Measurements from ENCODE around the gene HCN2. TPM values are rescaled to one million over a fixed set of nuclear protein-coding genes. Genes with fewer than 3 reads are reported as not detected.

HCN2 gene
- total and polyA plus RNA-seq, 9 of the 15 experiments (the other 6 are each of a cell fraction or from before 2014, with no cell fraction given): 0.29 to 4.2 (median 0.82) TPM; not detected in 2

DNA sequence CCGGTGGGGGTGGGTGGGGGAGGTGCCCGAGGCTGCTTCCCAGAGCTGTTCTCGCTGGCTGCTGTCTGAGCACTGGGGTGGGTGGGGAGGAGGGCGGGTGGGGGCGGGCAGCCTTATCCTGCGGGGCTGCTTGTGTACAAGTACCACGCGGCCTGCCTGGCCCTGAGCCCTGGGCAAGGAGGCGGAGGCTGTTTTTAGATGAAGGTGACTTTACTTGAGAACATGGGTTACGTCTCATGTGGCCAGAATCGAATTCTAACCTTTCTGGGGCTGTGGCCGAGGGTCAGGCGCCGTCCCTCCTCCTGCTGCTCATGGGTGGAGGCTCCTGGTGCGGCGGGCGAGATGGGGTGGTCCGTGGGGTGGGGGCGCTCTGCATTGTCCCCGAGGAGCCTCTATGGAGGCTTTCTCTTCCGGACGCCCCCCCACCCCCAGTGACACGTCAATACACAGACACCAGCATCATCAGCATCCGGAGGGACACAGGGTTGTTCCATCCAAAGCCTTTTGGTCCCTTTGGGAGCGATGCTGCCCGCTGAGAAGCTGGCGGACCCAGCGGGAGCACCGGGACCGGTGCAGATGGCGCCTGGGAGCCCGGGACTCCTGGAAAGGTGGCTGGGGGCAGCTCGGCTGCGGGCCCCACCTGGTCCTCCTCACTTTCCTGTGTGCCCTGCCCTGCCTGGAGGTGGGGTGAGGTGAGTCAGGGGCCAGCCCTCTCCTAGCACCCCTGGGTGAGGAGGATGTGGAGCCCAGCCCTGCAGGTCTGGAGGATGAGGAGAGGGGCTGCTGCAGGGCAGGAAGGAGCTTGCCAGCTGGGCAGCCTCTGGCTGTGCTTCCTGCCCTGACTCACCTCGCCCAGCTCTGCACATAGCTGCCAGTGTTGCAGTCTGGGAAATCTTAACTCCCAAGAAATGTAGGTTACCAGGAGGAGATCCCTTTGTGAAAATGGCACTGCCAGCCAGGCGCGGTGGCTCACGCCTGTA is 13.9 kb upstream of the HCN2 start:
- FAIRE-seq: no peak
- TF ChIP-seq, protein P1, sequence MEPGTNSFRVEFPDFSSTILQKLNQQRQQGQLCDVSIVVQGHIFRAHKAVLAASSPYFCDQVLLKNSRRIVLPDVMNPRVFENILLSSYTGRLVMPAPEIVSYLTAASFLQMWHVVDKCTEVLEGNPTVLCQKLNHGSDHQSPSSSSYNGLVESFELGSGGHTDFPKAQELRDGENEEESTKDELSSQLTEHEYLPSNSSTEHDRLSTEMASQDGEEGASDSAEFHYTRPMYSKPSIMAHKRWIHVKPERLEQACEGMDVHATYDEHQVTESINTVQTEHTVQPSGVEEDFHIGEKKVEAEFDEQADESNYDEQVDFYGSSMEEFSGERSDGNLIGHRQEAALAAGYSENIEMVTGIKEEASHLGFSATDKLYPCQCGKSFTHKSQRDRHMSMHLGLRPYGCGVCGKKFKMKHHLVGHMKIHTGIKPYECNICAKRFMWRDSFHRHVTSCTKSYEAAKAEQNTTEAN (CRISPR knock-in tag; IDR thresholded peaks at IDR 0.05): no peak
- TF ChIP-seq ZNF740 (CRISPR knock-in tag; IDR thresholded peaks at IDR 0.05): peak; percentile 49; the same call in 1 of the 2 replicates
- TF ChIP-seq ZNF740 (tag; IDR thresholded peaks at IDR 0.05): no peak
- TF ChIP-seq POLR2G (IDR thresholded peaks at IDR 0.05; ENCODE audit: low read depth, low read length): 0 out of 2 replicates have a peak, but pooled peaks have one; percentile 21
- TF ChIP-seq SIX5 (IDR thresholded peaks at IDR 0.05; ENCODE audit: borderline replicate concordance in 1 of 2, insufficient read depth in 1 of 2, low read depth in 1 of 2, low read length in 2 of 2): no peak
- TF ChIP-seq MYC (IDR thresholded peaks at IDR 0.05; ENCODE audit: low read depth, low read length): no peak
- 0 out of 2 replicates have a peak, but pooled peaks have one; percentile 26 for TF ChIP-seq MYC (CRISPR knock-in tag; IDR thresholded peaks at IDR 0.05; ENCODE audit: borderline replicate concordance, low read depth)
- TF ChIP-seq VEZF1 (CRISPR knock-in tag; IDR thresholded peaks at IDR 0.05): peak; percentile 52
- TF ChIP-seq MNT (conservative IDR thresholded peaks at IDR 0.05): peak; percentile 32 to 46
- TF ChIP-seq ZZZ3 (IDR thresholded peaks at IDR 0.05): no peak
- 0 out of 2 replicates have a peak, but pooled peaks have one; percentile 22 for TF ChIP-seq FOXJ2 (tag; IDR thresholded peaks at IDR 0.05)

More for the DNA sequence above, 13.9 kb upstream of the HCN2 start:
- H3K27ac ChIP-seq (ENCODE audit: extremely low read depth, low read depth, low read length): peak overlapping the region; percentile 73; the same call in 2 of the 3 replicates
- H3K9me1 ChIP-seq (ENCODE audit: control insufficient read depth, insufficient read depth, low read length): peaks cover 15% of the 10 kb centered on the region
- POLR2A ChIA-PET: interaction anchor here (0.5 to 2.3 kb wide), 5 partner anchors 9 to 49 kb away, joined by 3 to 41 read pairs (median 7); partner anchors contain the start of gene HCN2
- peak overlapping the region; percentile 79 for H3K4me2 ChIP-seq (ENCODE audit: insufficient read depth, low read length)
- peaks cover 85% of the 10 kb centered on the region for H3K79me2 ChIP-seq (ENCODE audit: control insufficient read depth, insufficient read depth, low read length)
- in situ Hi-C loops (cut with MboI): no loop called here
- CTCF ChIA-PET (ENCODE audit: low intra/inter-chr PET ratio): no interaction called here
- no peaks in the 10 kb centered on the region for H3K9me3 ChIP-seq (replicated peaks; ENCODE audit: control insufficient read depth, insufficient read depth, low read depth, low read length)
- no peak overlapping the region for H2AFZ ChIP-seq (ENCODE audit: low read depth, low read length)
- peaks cover 63% of the 10 kb centered on the region for H4K20me1 ChIP-seq (replicated peaks; ENCODE audit: control insufficient read depth, insufficient read depth, low read length)
- intact Hi-C loops (cut with micrococcal nuclease): loop anchor here (2.0 kb wide), 1 partner anchor 29 kb away; no protein-coding TSS in a partner anchor
- DNase-seq (ENCODE audit: extremely low read depth in 1 of 4, low spot score in 3 of 4): peak; percentile 53 to 69 (median 57)
- no peaks in the 10 kb centered on the region for H3K27me3 ChIP-seq (ENCODE audit: control insufficient read depth in 2 of 2, insufficient read depth in 2 of 2, low read length in 2 of 2)
- H3K4me1 ChIP-seq (replicated peaks in 1 of 2; ENCODE audit: control insufficient read depth in 2 of 2, insufficient read depth in 2 of 2, low read length in 2 of 2): peaks cover 28 to 87% of the 10 kb centered on the region in 2 experiments
- H3K4me3 ChIP-seq: peak overlapping the region; percentile 99; the same call in 1 of the 2 replicates
- peak overlapping the region in 1 of 2 experiments; percentile 95; a peak in 2 of 4 replicates for H3K9ac ChIP-seq (ENCODE audit: insufficient read depth in 1 of 2, low read depth in 2 of 2, low read length in 2 of 2)
- 58% methylated on average over 25 of the region's 38 CpGs for WGBS (ENCODE audit: insufficient coverage, low coverage, missing lambda C conversion rate)
- peaks cover 50% of the 10 kb centered on the region; the same call in 2 of the 3 replicates for H3K36me3 ChIP-seq (ENCODE audit: control insufficient read depth, insufficient read depth, low read length)
- BruUV-seq (replicated peaks): no TSS peak
- peak; percentile 7; the same call in 1 of the 3 replicates for ATAC-seq
